Peyer's patch (tissue), 4 donors: ENCODE measurements around the gene PDE1C. TPM values are rescaled to one million over a fixed set of nuclear protein-coding genes. Genes with fewer than 3 reads are reported as not detected.
A peak's percentile ranks its signal among the peaks of the same experiment; 100 is the strongest.

Experiments
- DNase-seq, 3 donors: peaks; one replicate each; pipeline ENCODE4 v3.0.0-alpha.2; 2017 to 2019
- H3K27ac ChIP-seq, 4 donors: fragments of 200-600 bp; sonication (generic); one replicate each; pipeline ENCODE4 v1.5.1; 2016 to 2019
- H3K27me3 ChIP-seq, 2 donors: fragments of 200-600 bp; sonication (generic); one replicate each; pipeline ENCODE4 v1.5.1; 2019
- H3K36me3 ChIP-seq, 3 donors: fragments of 200-600 bp; sonication (generic); one replicate each; pipeline ENCODE4 v1.5.1; 2016 to 2019
- H3K4me1 ChIP-seq, 4 donors: fragments of 200-600 bp; sonication (generic); one replicate each; pipeline ENCODE4 v1.5.1; 2016 to 2019
- H3K4me3 ChIP-seq, 4 donors: fragments of 200-600 bp; sonication (generic); 1 replicate in 3 of 4; 2 replicates in 1 of 4; pipeline ENCODE4 v1.5.1; 2016 to 2019; ENCODE audit warnings: mild to moderate bottlenecking in 1 of 4
- H3K9me3 ChIP-seq, 4 donors: fragments of 200-600 bp; sonication (generic); one replicate each; pipeline ENCODE4 v1.5.1; 2016 to 2019; ENCODE audit warnings: mild to moderate bottlenecking in 1 of 4
- POLR2A ChIP-seq, 2 donors: fragments of 450-650 bp; IDR thresholded peaks; one replicate each; pipeline ENCODE4 v1.5.1; 2017; ENCODE audit warnings: antibody characterized with exemption in 2 of 2, mild to moderate bottlenecking in 2 of 2, moderate library complexity in 2 of 2
- total RNA-seq, 4 donors: library from RNA; depleted of rRNA; stranded (reverse); fragments of >200 nt; gene quantifications; one replicate each; pipeline ENCODE4 v1.1.0, GENCODE V29; 2016
- TF ChIP-seq, protein P1 (sequence below), 6 experiments: fragments of 450-650 bp in 4 of 6; fragments of 200-600 bp in 2 of 6; sonication (generic) in 1 of 6; IDR thresholded peaks; one replicate each; pipeline ENCODE4 v1.5.1; 2017 to 2019; ENCODE audit warnings: antibody characterized with exemption in 6 of 6, mild to moderate bottlenecking in 3 of 6, moderate library complexity in 1 of 6

PDE1C gene
- total RNA-seq, 4 donors from 2014 or later, result 2.5 to 15.7 (median 3.3) TPM

- Histone ChIP-seq H3K27ac (peak overlapping the region in 1 of 4 donors; percentile 16), H3K9me3 (no peaks in the 10 kb centered on the region), H3K27me3 (no peaks in the 10 kb centered on the region), H3K36me3 (no peaks in the 10 kb centered on the region), H3K4me1 (no peaks in the 10 kb centered on the region), H3K4me3 (no peak overlapping the region)
- DNase-seq, result no peak
- TF ChIP-seq, protein P1, sequence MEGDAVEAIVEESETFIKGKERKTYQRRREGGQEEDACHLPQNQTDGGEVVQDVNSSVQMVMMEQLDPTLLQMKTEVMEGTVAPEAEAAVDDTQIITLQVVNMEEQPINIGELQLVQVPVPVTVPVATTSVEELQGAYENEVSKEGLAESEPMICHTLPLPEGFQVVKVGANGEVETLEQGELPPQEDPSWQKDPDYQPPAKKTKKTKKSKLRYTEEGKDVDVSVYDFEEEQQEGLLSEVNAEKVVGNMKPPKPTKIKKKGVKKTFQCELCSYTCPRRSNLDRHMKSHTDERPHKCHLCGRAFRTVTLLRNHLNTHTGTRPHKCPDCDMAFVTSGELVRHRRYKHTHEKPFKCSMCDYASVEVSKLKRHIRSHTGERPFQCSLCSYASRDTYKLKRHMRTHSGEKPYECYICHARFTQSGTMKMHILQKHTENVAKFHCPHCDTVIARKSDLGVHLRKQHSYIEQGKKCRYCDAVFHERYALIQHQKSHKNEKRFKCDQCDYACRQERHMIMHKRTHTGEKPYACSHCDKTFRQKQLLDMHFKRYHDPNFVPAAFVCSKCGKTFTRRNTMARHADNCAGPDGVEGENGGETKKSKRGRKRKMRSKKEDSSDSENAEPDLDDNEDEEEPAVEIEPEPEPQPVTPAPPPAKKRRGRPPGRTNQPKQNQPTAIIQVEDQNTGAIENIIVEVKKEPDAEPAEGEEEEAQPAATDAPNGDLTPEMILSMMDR (IDR thresholded peaks at IDR 0.05), result no peak
- no peak for TF ChIP-seq POLR2A (IDR thresholded peaks at IDR 0.05)
Measured at GRCh38 chr7:31890766-31891165, 179.4 kb downstream of the PDE1C start.

DNA sequence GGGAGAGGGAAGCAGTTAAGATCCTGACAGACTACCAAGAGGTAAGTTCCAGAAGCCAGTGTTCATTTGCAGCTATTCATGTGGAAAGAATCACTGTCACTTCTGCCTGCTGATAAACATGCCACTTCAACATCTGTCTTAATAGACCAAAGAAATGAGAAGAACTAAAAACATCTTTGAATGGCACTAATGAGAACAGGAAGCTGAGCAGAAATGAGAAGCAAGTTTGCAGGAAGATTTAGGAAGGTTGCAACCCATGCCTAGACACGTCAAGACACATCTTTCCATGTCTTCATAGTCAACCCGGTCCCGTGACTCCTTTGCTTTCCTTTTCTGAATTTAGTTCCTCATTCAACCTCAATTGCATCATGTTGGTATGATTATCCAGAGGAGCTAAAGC lies 180.0 kb downstream of the PDE1C start:
- no peak for DNase-seq
- Histone ChIP-seq H3K36me3 (no peaks in the 10 kb centered on the region), H3K27ac (no peak overlapping the region), H3K4me3 (no peak overlapping the region), H3K27me3 (no peaks in the 10 kb centered on the region), H3K9me3 (no peaks in the 10 kb centered on the region), H3K4me1 (no peaks in the 10 kb centered on the region)
- TF ChIP-seq, protein P1 (IDR thresholded peaks at IDR 0.05), result no peak
- no peak for TF ChIP-seq POLR2A (IDR thresholded peaks at IDR 0.05)

- H3K27ac ChIP-seq, result no peak overlapping the region
- no peaks in the 10 kb centered on the region for H3K4me1 ChIP-seq
- DNase-seq, result no peak
- H3K4me3 ChIP-seq, result no peak overlapping the region
- H3K9me3 ChIP-seq, result no peaks in the 10 kb centered on the region
- H3K36me3 ChIP-seq, result no peaks in the 10 kb centered on the region
- TF ChIP-seq POLR2A (IDR thresholded peaks at IDR 0.05), result no peak
- TF ChIP-seq, protein P1 (IDR thresholded peaks at IDR 0.05), result no peak
- no peaks in the 10 kb centered on the region for H3K27me3 ChIP-seq
Measured at GRCh38 chr7:31887006-31887405, 183.2 kb downstream of the PDE1C start.

GRCh38 chr7:31885171-31885570 lies 185.0 kb downstream of the PDE1C start:
- Histone ChIP-seq H3K36me3 (no peaks in the 10 kb centered on the region), H3K4me3 (no peak overlapping the region), H3K27me3 (no peaks in the 10 kb centered on the region), H3K27ac (peak overlapping the region in 1 of 4 donors; percentile 60), H3K9me3 (no peaks in the 10 kb centered on the region), H3K4me1 (no peaks in the 10 kb centered on the region)
- DNase-seq, result no peak
- no peak for TF ChIP-seq POLR2A (IDR thresholded peaks at IDR 0.05)
- TF ChIP-seq, protein P1 (IDR thresholded peaks at IDR 0.05), result no peak

DNA sequence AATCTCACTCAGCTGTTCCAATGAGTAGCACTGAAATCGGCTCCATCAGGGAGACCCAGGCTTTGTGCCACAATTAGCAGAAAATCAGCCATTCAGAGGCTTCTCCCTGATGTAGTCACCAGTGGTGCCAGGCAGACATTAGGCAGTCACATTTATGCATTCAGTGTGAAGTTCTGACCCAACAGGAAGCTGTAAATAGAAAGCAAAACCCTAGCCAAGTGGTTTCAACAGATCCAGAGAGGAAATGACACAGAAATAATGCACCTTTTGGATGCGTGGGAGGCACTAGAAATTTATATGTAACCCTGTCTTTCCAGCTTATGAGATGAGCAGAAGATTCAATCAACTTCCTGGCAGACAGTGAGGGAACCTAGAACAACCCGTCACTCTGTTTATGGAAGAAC lies 186.4 kb downstream of the PDE1C start:
- no peak overlapping the region for H3K4me3 ChIP-seq
- H3K27ac ChIP-seq, result peak overlapping the region in 2 of 4 donors; percentile 31 to 60
- no peak for DNase-seq
- no peaks in the 10 kb centered on the region for H3K9me3 ChIP-seq
- H3K4me1 ChIP-seq, result no peaks in the 10 kb centered on the region
- no peaks in the 10 kb centered on the region for H3K27me3 ChIP-seq
- no peak for TF ChIP-seq POLR2A (IDR thresholded peaks at IDR 0.05)
- TF ChIP-seq, protein P1 (IDR thresholded peaks at IDR 0.05), result no peak
- no peaks in the 10 kb centered on the region for H3K36me3 ChIP-seq

GRCh38 chr7:31882187-31882586 lies 188.0 kb downstream of the PDE1C start:
- DNase-seq, result no peak
- no peaks in the 10 kb centered on the region for H3K4me1 ChIP-seq
- no peaks in the 10 kb centered on the region for H3K9me3 ChIP-seq
- no peak overlapping the region for H3K27ac ChIP-seq
- no peaks in the 10 kb centered on the region for H3K36me3 ChIP-seq
- no peak for TF ChIP-seq POLR2A (IDR thresholded peaks at IDR 0.05)
- TF ChIP-seq, protein P1 (IDR thresholded peaks at IDR 0.05), result no peak
- no peaks in the 10 kb centered on the region for H3K27me3 ChIP-seq
- H3K4me3 ChIP-seq, result no peak overlapping the region
